Measurements from ENCODE around the gene CACNB1.

- TF ChIP-seq, protein P1, sequence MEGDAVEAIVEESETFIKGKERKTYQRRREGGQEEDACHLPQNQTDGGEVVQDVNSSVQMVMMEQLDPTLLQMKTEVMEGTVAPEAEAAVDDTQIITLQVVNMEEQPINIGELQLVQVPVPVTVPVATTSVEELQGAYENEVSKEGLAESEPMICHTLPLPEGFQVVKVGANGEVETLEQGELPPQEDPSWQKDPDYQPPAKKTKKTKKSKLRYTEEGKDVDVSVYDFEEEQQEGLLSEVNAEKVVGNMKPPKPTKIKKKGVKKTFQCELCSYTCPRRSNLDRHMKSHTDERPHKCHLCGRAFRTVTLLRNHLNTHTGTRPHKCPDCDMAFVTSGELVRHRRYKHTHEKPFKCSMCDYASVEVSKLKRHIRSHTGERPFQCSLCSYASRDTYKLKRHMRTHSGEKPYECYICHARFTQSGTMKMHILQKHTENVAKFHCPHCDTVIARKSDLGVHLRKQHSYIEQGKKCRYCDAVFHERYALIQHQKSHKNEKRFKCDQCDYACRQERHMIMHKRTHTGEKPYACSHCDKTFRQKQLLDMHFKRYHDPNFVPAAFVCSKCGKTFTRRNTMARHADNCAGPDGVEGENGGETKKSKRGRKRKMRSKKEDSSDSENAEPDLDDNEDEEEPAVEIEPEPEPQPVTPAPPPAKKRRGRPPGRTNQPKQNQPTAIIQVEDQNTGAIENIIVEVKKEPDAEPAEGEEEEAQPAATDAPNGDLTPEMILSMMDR (IDR thresholded peaks at IDR 0.05; ENCODE audit: poor library complexity) = no peak
- TF ChIP-seq EZH2phosphoT487 (IDR thresholded peaks at IDR 0.05; ENCODE audit: low read depth, severe bottlenecking, unreplicated experiment) (no peak), EZH2 (IDR thresholded peaks at IDR 0.05; ENCODE audit: borderline replicate concordance) (no peak)
Observed at GRCh38 chr17:39230361-39230760, 32.9 kb upstream of the CACNB1 start.

All from hepatocyte (in vitro differentiated cells).